HG03378 (cell line): Measurements from ENCODE around the gene GPC5.
A peak's percentile ranks its signal among the peaks of the same experiment; 100 is the strongest.
"Not testable (repeated sequence)": the region's sequence is repeated elsewhere in the genome, so short reads cannot be mapped to it uniquely, and the experiment has no call there.

Experiments
- ATAC-seq: cut with Tn5 transposase; IDR thresholded peaks from one replicate; pipeline ENCODE4 v1.9.1; 2021; ENCODE audit warnings: mild to moderate bottlenecking, moderate library complexity; ENCODE audit not compliant: unreplicated experiment

The GPC5 gene

DNA sequence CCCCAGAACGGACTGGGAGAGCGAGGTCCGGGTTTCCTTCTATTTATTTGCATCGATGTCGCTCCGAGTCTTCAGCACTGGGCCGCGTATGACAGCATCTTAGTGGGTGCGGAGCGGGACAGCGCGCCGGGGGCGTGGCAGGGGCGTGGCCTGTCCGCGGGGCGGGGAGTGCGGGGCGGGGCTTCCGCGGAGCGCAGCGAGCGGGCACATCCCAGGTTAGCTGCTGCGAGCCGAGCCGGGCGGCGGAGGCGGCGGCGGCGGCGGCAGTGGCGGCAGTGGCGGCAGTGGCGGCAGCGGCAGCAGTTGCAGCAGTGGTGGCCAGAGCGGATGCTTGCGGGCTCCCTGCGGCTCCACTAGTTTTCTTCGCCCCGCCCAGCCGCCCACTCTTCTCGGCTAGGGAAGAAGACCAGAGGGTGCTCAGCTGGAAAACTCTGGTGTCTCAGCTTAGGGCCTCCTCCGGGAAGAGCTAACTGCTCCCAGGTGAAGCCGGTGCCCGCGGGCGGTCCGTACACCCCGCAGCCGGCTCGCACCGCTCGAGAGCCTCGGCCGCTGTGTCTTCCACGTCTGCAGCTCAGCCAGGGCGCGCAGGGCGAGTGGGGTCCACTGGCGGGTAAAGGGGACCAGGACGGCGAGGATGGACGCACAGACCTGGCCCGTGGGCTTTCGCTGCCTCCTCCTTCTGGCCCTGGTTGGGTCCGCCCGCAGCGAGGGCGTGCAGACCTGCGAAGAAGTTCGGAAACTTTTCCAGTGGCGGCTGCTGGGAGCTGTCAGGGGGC lies at the start of gene GPC5:
TSS of gene GPC5 (plus strand) at position 209 of the 776 bp plus-strand sequence.
- ATAC-seq = peak; percentile 83

DNA sequence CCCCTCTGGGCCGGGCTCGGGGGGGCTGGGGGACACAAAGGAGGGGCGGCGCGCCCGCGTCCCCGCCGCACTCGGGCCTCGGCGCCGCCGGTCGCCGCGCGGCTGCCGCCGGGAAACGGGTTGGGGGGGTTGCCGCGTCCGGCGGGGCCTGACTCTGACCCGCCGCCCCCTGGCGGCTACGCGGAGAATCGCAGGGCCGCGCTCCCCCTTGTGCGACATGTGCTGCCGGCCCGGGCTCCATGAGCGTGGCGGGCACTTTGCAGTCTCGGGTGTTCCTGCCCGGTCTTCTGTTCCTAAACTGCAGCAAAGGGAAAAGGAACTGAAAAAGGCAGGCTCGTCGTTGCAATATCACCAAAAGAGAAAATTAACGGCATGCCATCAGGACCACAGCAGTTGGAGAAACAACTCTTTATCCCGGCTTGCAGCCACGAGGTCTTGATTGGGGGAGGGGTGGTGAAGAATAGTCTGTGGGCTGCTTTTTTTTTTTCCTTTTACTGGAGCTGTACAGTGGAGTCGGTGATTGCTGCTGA lies 49.5 kb upstream of the GPC5 start:
- ATAC-seq = peak; percentile 41

DNA sequence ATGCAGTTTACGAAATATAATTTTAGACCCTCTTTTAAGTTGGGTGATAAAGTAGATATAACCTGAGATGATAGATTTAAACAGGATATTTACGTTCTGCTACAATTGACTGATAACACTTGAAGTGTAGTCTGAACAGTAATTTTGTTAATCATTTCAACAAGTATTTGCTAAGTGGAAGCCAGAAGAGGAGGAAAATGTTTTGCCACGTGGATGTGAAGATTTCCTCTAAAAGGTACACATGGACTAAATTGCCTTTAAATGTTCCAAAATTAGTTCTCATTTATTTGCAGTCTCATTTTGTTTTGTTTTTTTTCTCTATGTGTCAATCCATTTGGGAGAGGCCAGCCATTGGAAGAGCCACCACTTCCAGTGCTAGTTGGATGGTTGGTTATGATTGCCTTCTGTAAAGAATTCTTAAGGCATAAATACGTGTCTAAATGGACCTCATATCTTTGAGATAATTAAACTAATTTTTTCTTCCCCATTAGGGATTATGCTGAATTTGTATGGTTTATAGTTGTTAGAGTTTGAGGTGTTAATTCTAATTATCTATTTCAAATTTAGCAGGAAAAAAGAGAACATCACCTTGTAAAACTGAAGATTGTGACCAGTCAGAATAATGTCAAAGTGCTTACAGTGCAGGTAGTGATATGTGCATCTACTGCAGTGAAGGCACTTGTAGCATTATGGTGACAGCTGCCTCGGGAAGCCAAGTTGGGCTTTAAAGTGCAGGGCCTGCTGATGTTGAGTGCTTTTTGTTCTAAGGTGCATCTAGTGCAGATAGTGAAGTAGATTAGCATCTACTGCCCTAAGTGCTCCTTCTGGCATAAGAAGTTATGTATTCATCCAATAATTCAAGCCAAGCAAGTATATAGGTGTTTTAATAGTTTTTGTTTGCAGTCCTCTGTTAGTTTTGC lies 48.2 kb upstream of the GPC5 start:
- no peak for ATAC-seq

DNA sequence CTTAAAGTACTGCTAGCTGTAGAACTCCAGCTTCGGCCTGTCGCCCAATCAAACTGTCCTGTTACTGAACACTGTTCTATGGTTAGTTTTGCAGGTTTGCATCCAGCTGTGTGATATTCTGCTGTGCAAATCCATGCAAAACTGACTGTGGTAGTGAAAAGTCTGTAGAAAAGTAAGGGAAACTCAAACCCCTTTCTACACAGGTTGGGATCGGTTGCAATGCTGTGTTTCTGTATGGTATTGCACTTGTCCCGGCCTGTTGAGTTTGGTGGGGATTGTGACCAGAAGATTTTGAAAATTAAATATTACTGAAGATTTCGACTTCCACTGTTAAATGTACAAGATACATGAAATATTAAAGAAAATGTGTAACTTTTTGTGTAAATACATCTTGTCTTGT lies 47.3 kb upstream of the GPC5 start:
- ATAC-seq = no peak

DNA sequence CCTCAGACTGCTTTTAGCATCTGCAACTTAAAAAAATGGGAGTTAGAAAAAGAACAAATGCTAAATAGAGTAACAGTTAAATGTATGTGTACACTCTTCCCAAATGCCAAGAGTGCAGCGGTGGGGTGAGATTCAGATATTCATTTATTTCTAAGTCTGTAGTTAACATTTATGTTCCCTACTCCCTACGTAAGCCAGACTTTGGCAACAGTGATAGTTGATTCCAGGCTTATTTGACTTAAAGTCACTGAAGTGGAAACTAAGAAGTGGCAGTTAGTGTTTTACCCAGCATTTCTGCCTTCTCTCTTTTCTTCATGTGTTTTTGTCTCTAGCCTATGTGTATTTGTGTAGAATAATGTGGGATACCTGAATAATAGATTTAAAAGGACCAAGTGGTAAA lies 46.4 kb upstream of the GPC5 start:
- ATAC-seq = no peak

DNA sequence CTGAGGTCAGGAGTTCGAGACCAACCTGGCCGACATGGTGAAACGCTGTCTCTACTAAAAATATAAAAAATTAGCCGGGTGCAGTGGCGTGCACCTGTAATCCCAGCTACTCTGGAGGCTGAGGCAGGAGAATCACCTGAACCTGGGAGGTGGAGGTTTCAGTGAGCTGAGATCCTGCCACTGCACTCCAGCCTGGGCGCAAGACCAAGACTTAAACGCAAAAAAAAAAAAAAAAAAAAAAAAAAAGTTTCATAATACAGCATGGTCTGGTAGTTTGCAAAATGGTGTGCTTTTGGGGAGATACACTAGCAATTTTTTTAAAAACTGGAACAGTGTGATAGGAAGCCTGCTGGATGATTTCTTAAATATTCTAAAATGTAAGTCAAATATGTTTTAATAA lies 45.5 kb upstream of the GPC5 start:
- ATAC-seq = not testable (repeated sequence)

DNA sequence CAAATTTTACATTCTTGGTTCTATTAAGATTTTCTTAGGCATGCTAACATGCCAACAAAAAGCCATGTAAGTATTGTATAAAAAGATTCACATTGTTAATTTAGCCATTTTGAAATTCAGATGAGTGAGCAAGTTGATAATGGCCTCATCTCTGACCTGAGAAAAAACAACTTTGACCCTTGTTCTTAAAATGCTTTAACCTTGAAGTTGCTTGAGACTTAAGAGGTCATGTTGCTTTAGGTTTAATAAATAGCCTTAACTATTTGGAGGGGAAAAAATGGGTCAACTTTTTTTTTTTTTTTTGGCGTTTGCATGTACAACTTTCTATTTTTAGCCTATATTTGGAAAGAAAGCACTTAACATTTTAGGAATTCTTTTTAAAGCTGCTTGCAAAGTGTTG lies 44.9 kb upstream of the GPC5 start:
- no peak for ATAC-seq

DNA sequence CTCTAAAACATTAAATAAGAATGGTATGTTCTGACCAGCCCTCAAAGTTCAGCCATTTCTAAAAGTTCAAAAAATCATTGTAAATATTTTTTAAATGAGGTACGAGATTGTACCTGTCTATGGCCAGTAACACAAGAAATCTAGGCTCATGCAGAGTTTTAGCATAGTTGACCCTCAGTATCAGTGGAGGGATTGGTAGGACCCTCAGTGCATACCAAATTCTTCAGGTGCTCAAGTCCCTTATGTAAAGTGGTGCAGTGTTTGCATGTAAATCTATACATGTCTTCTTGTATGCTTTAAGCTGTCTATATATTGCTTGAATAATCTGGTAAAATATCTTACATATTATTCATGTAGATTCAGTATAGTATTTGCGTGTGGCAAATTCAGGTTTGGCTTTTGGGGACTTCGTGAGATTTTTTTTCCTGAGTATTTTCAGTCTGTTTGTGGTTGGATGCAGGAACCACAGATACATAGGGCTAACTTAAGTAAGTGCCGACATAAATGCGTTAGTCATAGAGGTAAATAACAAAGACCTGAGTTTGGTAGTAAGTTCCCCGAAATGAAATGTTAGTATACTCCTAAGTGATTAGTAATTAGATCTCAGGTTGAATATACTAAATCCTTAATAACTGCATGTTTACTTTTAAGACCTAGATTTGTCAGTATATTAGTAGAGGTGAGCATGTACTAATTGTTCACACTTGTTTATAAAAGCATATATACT lies 43.2 kb upstream of the GPC5 start:
- no peak for ATAC-seq

DNA sequence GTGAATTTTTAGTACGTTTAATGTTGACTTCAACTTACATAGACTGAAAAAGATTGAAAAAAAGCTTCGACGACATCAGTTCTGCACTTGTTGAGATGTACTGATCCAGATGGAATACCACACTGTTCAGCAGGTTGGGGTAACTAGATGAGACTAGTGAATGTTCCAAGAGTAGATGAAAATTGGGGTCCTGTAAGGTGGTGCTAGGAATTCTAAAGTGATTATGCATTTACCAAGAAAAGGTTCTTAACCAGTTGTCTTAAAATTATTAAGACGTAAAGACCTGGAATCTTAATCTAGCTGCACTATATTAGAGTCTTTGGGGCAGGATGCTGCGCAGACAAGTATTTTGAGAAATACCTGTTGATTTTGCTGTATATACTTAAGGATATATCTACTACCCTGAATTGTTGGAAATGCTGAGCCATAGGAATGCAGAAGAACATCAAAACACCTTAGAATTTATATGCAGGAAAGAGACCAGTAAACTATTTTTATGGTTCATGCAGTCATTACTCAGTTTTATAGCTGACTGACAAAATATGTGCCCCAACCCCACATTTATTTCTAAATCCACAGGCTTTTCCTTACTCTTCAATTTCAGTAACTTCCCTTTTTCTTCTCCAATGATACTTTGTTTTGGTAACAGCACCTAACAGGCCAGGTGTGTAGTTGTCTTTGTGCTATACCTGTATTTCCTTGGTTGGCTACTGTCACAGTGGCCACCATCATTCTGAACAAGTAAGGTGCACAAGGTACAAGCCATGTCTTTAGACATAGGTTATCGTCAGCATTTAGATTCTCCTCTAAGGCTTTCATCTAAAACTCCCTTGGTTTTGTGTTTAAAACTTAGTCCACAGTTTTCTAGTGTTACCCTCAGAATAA lies 42.4 kb upstream of the GPC5 start:
- no peak for ATAC-seq

DNA sequence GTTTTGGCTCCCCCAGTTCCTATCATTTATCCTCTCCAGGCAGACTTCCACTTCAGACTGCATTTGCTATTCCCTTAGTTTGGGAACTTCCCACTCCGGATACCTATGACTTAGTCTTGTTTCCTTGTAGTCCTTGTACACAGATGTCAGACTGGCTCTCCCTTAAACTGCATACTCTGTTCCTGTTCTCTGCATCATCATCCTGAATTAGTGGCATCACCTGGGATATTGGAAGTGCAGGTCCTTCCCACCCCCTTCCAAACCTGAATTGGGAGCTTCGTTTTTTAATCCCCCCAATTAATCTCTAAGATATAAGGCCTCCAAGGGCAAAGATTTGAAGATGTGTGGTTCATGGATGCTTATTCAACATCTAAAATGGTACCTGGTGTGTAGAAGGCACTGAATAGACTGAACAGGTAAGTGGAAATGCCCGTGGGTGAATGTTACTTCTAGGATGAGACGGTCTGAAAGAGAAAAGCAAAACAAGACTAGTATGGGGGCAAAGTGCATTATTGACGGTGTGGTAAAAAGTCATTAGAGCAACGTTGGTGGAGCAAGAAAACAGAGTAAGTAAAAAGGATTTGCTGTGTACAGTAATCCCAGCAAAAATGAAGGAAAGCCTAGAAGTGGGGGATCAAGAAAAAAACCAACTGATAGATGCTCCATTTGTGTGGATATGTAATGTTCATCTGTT lies 41.4 kb upstream of the GPC5 start:
- no peak for ATAC-seq

DNA sequence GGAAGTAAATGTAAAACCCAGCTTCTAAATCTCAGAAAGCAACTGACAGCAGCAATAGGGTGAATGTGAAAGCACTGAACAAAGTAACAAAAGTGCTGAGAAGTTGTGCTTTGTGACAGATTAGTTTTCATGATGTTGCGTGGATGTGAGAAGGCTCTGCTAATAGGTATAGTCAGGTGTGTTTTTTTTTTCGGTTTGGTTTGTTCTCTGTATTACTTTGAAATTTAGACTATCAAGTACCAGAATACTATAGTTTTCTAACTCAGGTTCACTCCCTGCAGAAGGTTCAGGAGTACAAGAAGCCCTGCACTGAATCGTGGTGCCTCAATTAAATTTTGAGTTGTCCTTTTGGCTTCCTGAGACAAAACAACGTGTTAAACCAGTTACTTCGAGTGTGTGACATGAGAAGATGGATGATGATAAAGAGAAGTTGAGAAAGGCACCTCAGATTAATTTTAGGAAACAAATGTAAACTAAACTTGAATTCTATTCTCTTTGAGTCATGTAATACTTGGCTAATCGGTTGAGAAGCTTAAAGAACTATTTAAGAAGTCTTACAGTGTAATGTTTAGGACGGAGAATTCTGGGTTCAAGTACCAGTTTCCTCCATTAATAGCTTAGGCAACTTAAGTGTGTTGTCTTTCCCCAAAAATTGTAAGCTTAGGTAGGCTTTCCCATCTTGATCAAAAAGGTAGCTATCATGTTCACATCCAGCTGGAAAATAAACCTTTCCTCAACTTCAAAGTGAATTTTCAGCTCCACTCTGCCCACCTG lies 40.6 kb upstream of the GPC5 start:
- no peak for ATAC-seq

DNA sequence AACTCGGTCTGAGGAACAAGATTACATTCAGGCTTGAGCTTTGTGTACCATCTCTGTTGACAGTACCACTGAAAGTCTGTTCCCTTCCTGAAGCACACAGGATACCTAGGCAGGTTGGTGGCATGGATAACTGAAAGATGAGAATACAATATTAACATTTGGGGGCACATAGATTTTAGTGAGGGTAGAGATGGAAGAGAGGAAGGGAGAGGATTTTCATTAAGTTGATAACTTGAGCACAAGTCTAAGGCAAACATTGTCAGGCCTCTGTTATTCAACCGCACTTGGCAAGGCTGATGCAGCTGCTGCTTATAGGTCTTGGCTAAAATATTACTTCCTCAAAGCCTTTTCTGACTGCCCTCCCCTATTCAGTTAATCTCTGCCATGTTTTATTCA lies 40.0 kb upstream of the GPC5 start:
- no peak for ATAC-seq

DNA sequence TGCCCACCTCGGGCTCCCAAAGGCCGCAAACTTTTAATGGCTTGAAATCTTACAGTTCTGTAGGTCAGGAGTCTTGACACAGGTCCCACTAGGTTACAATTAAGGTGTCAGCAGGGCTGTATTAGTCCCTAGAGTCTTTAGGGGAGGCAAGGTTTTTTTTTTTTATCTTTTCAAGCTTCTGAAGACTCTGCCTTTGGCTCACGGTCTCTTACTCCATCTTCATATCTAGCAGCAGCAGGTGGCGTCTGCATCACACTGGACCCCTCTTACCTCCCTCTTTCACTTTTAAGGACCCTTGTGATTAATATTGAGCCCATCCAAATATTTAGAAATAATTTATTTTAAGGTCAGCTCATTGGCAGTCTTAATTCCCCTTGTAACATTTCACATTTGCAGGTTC lies 39.3 kb upstream of the GPC5 start:
- ATAC-seq = no peak

DNA sequence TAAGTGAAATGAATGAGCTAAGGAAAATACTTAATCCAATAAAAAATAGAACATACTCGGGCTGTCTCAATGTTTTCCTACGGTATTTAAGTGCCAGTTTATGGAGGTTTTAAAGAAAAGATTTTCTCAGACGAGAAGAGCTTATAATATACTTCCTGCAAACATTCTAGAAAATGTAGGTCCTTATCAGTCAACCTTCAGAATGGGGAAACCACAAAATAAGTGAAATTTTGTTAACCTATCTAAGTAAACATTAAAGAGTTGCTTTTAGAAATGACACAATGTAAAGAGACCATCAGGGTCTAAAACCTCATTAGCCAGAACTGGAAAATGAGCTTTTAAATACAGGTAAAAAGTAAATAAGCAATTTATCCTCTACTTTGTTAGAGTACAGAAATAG lies 38.8 kb upstream of the GPC5 start:
- ATAC-seq = no peak

DNA sequence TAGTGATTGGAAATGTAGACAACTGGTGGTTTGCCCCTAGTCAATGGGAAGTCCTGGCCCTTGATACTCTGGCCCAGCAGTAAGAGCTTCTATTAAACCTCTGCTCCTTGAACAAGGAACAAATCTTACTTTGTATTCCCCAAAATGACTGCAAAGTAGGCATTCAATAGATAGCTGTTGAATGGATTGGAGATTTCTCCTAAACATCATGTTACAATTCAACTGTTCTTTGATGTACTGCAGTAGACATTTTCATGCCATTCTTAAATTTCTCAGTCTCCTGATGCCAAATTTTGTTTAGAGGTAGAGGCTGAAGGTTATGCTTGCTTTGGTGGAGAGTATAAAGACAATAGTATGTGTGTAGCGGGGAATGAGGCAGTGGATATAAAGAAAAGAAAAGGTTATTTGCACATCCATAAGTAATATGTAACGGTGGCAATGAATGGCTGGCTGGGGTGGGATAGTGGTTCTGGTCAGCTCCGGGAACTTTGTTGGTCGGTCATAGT lies 38.1 kb upstream of the GPC5 start:
- ATAC-seq = no peak

DNA sequence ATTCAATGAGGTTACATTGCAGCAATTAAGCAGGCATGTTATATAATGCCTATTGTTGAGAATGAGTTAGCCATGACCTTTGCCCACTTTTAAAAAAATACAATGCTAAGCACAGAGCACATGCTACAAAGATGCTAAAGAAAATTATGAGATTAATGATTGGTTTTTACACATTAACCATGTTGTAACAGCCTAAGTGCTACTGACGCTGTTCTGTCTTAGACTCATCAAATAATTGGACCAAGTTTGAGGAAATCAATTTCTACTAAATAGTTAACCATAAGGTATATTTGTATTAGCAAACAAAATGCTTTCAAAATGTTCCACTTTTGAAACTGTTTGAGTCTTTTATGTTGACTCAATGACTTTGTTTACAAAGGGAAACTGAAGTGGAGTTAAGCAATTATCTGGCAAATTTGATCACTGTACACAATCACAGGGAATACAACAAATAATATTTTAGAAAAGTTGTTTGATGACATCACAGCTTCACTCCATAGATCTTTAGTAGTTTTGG lies 36.6 kb upstream of the GPC5 start:
- ATAC-seq = no peak

DNA sequence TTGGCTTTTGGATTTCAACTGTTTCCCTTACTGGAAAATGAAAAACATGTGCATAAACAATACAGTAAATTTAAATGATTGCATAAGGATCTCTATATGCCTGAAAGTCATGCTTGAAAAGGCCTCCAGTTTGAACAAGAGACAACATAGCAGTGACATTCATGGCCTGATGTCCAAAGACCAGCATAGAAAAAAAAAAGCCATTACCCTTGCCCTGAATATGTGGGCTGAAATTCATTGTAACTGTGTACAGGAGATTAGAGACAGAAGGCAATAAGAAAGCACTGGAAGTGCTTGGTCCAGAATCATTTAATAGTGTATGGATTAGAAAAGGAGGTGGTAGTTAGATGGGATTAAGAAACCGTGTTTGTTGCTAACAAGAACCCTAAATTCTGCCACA lies 35.5 kb upstream of the GPC5 start:
- ATAC-seq = no peak

DNA sequence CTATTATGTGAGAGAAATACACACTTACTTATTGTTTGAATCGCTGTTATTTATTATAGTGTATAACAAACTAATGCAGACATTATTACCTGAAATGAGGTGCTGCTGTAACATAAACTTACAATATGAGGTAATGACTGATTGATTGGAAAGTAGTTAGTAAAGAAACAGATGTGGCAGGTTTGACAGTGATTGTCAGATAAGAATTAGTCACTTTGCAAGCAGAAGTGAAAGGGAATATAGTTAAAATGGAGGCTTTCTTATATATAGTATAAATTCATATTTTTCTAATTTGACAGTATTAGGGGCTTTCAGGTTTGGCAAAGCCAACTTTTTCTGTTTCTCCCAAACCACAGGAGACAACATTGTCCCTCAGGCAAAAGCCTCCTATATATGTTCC lies 30.3 kb upstream of the GPC5 start:
- ATAC-seq = peak; percentile 49
